Ovary (tissue), 9 donors: ENCODE results near the gene SNAP47. TPM values are rescaled to one million over a fixed set of nuclear protein-coding genes. Genes with fewer than 3 reads are reported as not detected.

Source experiments
- DNase-seq, 5 donors: peaks; one replicate each; pipeline ENCODE4 v3.0.0-alpha.2; 2019 to 2020
- H3K27ac ChIP-seq, 2 donors: fragments of 200-600 bp; one replicate each; pipeline versions ENCODE4 v1.5.1 to v1.8.0; 2019 to 2022
- H3K27me3 ChIP-seq: fragments of 200-600 bp; one replicate; pipeline ENCODE4 v1.8.0; 2022
- H3K36me3 ChIP-seq: fragments of 200-600 bp; sonication (generic); one replicate; pipeline ENCODE4 v1.5.1; 2019
- H3K4me1 ChIP-seq: one replicate; pipeline ENCODE4 v1.8.1; 2013; ENCODE audit warnings: mild to moderate bottlenecking, moderate library complexity; ENCODE audit not compliant: insufficient read depth
- H3K4me3 ChIP-seq: fragments of 200-600 bp; sonication (generic); one replicate; pipeline ENCODE4 v1.5.1; 2017
- H3K9me3 ChIP-seq, 2 donors: fragments of 200-600 bp in 1 of 2; sonication (generic) in 1 of 2; one replicate each; pipeline versions ENCODE4 v1.5.1 to v1.8.1; 2013 to 2019; ENCODE audit warnings: mild to moderate bottlenecking in 1 of 2, moderate library complexity in 1 of 2
- EP300 ChIP-seq: sonication (generic); formaldehyde crosslinking; IDR thresholded peaks from one replicate; pipeline ENCODE4 v1.6.1; 2017; ENCODE audit warnings: antibody characterized with exemption
- POLR2A ChIP-seq: fragments of 450-650 bp; IDR thresholded peaks from one replicate; pipeline ENCODE4 v1.6.1; 2017; ENCODE audit warnings: antibody characterized with exemption, mild to moderate bottlenecking, moderate library complexity
- WGBS, 3 donors: extraction: QIAGEN DNeasy Blood & Tissue Kit in 1 of 3; methylation state at CpG; one replicate each; pipeline versions ENCODE4 v1.1.5 to v1.1.7; 2013 to 2017; 5-methylcytosine and 5-hydroxymethylcytosine counted together
- intact Hi-C, 4 donors: fragments of 100-400 bp; cut with DNase I; formaldehyde crosslinking; loops; one replicate each; pipeline versions ENCODE4 v1.11.0 to v1.15.1; 2022 to 2023
- polyA plus RNA-seq, 2 donors: library from polyadenylated mRNA; stranded (reverse); fragments of 200-250 nt in 1 of 2; fragments of 350-450 nt in 1 of 2; fragmentation: Illumina TruSeq in 1 of 2; extraction: RNeasy Lipid Tissue Mini Kit (QIAGEN cat#74804) in 1 of 2; gene quantifications; one replicate each; pipeline ENCODE4 v1.2.3, GENCODE V29; 2013 to 2014
- total RNA-seq, 7 donors: library from RNA; depleted of rRNA in 2 of 7; stranded (reverse); fragments of >200 nt in 2 of 7; fragmentation: NEBNext Ultra II Directional in 3 of 7; extraction: Animal tissue kit (Norgen Biotek cat#: 25700) in 3 of 7; gene quantifications; one replicate each; pipeline versions ENCODE4 v1.1.0 to v1.2.4, GENCODE V29; 2016 to 2023
- TF ChIP-seq, protein P1 (sequence below), 3 donors: fragments of 450-650 bp in 2 of 3; fragments of 200-600 bp in 1 of 3; IDR thresholded peaks; one replicate each; pipeline versions ENCODE4 v1.5.1 to v1.8.0; 2016 to 2022; ENCODE audit warnings: antibody characterized with exemption in 3 of 3, mild to moderate bottlenecking in 1 of 3
- donor health status: DM: no; HTN: no; CAD: no; lungs with moderate emphysema.
- donor health status: DM: no; HTN: no; CAD: no.
- donor health status: Bipolar disorder and iron deficiency.
- donor health status: DM: yes; HTN: yes; CAD: no.
- donor health status: DM: no; HTN: no; CAD: no.
- donor health status: DM: yes; HTN: yes; CAD: no.

SNAP47 gene
- total and polyA plus RNA-seq, 9 donors, result 43.5 to 135 (median 83.9) TPM

DNA sequence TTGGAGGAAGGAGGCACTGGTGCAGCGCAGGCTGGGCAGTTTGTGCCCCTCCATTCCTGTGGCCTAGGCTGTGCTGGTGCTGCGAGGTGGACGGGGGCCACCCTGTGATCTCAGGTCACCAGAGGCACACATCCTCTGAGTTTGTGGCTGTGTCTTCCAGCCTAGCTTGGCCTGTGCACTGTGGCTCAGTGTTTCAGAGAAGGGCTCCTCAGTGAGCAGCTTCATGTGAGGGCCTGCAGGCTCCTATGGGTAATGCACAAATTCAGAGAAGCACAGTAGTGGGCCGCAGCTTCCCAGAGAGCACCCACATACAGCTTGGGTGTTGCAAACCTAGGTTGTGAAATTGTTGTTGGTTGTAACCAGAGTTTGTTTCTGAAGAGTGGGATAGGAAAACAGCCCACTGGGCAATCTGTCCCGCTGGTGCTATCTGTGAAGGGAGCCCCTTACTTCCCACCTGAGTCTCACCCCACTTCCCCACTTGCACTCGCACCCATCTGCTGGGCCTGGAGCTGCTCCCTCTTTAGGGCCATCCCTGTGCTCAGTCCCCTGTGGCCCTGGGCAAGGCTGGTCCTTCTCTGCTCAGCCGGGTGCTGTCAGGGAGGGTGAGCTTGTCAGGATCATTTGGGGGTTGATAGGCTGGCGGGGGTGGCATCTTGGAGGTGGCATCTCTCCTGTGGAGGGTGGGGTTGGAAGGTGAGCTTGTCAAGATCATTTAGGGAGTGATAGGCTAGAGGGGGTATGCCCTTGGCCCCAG lies 30.2 kb downstream of the SNAP47 start:
- no peak for DNase-seq
- peaks cover 2% of the 10 kb centered on the region for H3K4me1 ChIP-seq
- intact Hi-C loops, result loop anchor here in 1 of 4 donors (10.0 kb wide), 1 partner anchor 179 kb away; the partner anchor contains the start of gene WNT9A
- H3K9me3 ChIP-seq, result no peaks in the 10 kb centered on the region
- no peaks in the 10 kb centered on the region for H3K36me3 ChIP-seq
- H3K4me3 ChIP-seq, result no peak overlapping the region
- H3K27ac ChIP-seq, result no peak overlapping the region
- 93 to 99% (median 94%) methylated on average over 8 of the region's 8 CpGs for WGBS, 3 donors
- TF ChIP-seq, protein P1, sequence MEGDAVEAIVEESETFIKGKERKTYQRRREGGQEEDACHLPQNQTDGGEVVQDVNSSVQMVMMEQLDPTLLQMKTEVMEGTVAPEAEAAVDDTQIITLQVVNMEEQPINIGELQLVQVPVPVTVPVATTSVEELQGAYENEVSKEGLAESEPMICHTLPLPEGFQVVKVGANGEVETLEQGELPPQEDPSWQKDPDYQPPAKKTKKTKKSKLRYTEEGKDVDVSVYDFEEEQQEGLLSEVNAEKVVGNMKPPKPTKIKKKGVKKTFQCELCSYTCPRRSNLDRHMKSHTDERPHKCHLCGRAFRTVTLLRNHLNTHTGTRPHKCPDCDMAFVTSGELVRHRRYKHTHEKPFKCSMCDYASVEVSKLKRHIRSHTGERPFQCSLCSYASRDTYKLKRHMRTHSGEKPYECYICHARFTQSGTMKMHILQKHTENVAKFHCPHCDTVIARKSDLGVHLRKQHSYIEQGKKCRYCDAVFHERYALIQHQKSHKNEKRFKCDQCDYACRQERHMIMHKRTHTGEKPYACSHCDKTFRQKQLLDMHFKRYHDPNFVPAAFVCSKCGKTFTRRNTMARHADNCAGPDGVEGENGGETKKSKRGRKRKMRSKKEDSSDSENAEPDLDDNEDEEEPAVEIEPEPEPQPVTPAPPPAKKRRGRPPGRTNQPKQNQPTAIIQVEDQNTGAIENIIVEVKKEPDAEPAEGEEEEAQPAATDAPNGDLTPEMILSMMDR (IDR thresholded peaks at IDR 0.05), result no peak
- TF ChIP-seq EP300 (no peak), POLR2A (no peak)
- no peaks in the 10 kb centered on the region for H3K27me3 ChIP-seq

DNA sequence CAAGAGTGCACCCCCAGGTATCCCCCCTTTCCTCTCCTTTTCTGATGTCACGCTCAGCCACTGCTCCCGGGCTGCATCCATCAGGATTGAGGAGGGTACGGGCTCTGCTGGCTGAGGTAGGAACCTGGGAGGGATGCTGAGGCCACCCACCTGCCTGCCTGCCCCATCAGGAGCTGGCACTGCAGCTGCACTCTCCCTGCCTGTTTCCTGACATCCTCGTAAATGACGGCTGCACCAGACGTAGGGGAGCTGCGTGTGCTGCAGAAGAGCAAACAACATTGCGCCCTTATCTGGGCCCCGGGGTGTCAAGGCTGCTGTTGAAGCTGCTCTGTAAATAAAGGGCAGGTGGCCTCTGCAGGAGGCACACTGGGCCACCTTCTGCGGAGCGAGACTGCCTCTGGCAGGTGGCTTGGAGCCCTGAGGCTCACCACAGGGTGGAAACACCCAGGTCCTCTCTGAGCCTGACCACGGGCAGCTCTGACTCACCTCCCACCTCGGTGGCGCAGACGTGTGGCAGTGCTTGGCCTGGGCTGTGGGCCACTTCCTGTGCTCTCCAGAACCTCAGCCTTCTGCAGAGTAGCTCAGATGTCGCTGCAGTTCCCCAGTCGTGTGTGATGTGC lies 30.9 kb downstream of the SNAP47 start:
- DNase-seq, result no peak
- 57 to 68% (median 59%) methylated on average over 17 of the region's 17 CpGs for WGBS, 3 donors

DNA sequence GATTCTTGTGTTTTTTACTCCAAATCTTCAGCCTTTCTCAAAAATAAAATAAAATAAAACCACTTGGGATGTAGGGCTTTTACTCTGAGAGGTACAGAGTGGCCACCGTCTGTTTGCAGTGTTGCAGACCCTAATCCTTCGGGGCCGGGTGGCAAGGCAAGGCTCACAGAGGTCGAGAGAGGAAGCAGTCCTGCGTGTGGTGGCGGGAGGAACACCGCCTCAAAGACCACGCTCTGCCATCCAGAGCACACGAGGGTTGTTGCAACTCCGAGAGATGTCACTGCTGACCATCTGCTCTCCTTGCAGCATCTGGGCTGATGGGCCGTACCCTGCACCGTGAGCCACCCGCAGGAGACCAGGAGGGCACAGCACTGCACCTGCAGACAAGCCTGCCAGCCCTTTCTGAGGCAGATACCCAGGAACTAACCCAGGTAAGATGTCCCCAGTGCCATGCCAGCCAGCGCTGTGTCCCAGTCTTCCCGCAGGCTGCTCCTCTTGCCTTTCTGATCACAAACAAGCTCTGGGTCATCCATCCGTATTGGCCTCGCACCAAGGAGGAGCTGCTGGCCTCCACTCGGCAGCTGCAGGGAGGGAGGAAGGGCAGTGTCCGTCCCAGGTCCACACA lies 31.5 kb downstream of the SNAP47 start:
- Histone ChIP-seq H3K4me1 (peaks cover 2% of the 10 kb centered on the region), H3K27ac (no peak overlapping the region), H3K9me3 (no peaks in the 10 kb centered on the region), H3K4me3 (no peak overlapping the region), H3K27me3 (no peaks in the 10 kb centered on the region), H3K36me3 (no peaks in the 10 kb centered on the region)
- TF ChIP-seq, protein P1 (IDR thresholded peaks at IDR 0.05), result no peak
- TF ChIP-seq POLR2A (no peak), EP300 (no peak)
- DNase-seq, result no peak
- intact Hi-C loops, result loop anchor here in 1 of 4 donors (10.0 kb wide), 1 partner anchor 178 kb away; the partner anchor contains the start of gene WNT9A
- WGBS, 3 donors, result 74 to 88% (median 79%) methylated on average over 19 of the region's 19 CpGs

More for the DNA sequence above, 30.9 kb downstream of the SNAP47 start:
- Histone ChIP-seq H3K27ac (no peak overlapping the region), H3K4me3 (no peak overlapping the region), H3K36me3 (no peaks in the 10 kb centered on the region), H3K27me3 (no peaks in the 10 kb centered on the region), H3K9me3 (no peaks in the 10 kb centered on the region), H3K4me1 (peaks cover 2% of the 10 kb centered on the region)
- TF ChIP-seq, protein P1 (IDR thresholded peaks at IDR 0.05), result no peak
- TF ChIP-seq POLR2A (no peak), EP300 (no peak)
- intact Hi-C loops, result loop anchor here in 1 of 4 donors (10.0 kb wide), 1 partner anchor 179 kb away; the partner anchor contains the start of gene WNT9A

DNA sequence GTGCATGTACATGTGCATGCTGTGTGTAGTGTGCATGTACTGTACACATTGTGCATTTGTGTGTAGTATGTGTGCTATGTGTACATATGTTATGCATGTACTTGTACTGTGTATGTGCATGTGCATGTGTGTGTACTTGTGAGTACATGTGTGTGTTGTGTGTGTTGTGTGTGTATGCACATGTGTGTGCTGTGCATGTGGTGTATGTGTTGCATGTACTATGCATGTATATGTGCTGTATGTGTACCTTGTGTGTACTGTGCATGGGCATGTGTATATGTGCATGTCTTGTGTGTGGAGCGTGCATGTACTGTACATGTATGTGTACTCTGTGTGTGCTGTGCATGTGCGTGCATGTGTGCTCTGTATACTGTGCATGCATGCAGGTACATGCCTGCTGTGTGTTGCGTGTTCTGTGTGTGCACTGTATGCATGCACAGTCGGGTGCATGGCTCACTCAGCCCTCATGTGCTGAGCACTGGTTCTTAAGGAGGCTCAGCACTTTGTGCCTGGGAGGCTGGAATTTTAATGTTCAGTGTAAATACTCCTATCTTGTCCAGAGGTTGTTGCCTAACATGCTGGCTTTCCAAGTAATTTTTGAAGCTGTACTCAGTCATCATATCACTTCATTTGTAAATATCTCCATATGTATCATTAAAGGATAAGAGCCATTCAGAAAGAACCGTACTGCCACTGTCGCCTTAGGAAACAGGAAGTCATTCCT lies 32.3 kb downstream of the SNAP47 start:
- H3K27ac ChIP-seq, result no peak overlapping the region
- WGBS, 3 donors, result 85 to 96% (median 87%) methylated on average over 6 of the region's 6 CpGs
- H3K9me3 ChIP-seq, result no peaks in the 10 kb centered on the region
- no peak overlapping the region for H3K4me3 ChIP-seq
- no peaks in the 10 kb centered on the region for H3K36me3 ChIP-seq
- DNase-seq, result no peak
- peaks cover 1% of the 10 kb centered on the region for H3K4me1 ChIP-seq
- no peaks in the 10 kb centered on the region for H3K27me3 ChIP-seq
- intact Hi-C loops, result loop anchor here in 1 of 4 donors (10.0 kb wide), 1 partner anchor 177 kb away; the partner anchor contains the start of gene WNT9A
- TF ChIP-seq EP300, result no peak
- TF ChIP-seq, protein P1 (IDR thresholded peaks at IDR 0.05), result no peak
- no peak for TF ChIP-seq POLR2A
